Measurements from ENCODE around the gene PDE1C.

GRCh38 chr7:31935124-31936054 lies 134.8 kb downstream of the PDE1C start:
- TF ChIP-seq, protein P1, sequence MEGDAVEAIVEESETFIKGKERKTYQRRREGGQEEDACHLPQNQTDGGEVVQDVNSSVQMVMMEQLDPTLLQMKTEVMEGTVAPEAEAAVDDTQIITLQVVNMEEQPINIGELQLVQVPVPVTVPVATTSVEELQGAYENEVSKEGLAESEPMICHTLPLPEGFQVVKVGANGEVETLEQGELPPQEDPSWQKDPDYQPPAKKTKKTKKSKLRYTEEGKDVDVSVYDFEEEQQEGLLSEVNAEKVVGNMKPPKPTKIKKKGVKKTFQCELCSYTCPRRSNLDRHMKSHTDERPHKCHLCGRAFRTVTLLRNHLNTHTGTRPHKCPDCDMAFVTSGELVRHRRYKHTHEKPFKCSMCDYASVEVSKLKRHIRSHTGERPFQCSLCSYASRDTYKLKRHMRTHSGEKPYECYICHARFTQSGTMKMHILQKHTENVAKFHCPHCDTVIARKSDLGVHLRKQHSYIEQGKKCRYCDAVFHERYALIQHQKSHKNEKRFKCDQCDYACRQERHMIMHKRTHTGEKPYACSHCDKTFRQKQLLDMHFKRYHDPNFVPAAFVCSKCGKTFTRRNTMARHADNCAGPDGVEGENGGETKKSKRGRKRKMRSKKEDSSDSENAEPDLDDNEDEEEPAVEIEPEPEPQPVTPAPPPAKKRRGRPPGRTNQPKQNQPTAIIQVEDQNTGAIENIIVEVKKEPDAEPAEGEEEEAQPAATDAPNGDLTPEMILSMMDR (conservative IDR thresholded peaks at IDR 0.05; ENCODE audit: low read length), result no peak
- no peak for TF ChIP-seq EZH2phosphoT487 (IDR thresholded peaks at IDR 0.05; ENCODE audit: borderline replicate concordance, low read depth, low read length)
